HG03066 (cell line): ENCODE measurements around the gene TNFSF11.

Experiments
- ATAC-seq: cut with Tn5 transposase; IDR thresholded peaks from one replicate; pipeline ENCODE4 v1.9.1; 2021; ENCODE audit warnings: low read depth; ENCODE audit not compliant: unreplicated experiment

Gene TNFSF11

GRCh38 chr13:42651936-42652641 is 78.1 kb downstream of the TNFSF11 start:
- no peak for ATAC-seq

- no peak for ATAC-seq
Observed at GRCh38 chr13:42652642-42653415, 78.9 kb downstream of the TNFSF11 start.

- no peak for ATAC-seq
Observed at GRCh38 chr13:42653679-42654078, 79.7 kb downstream of the TNFSF11 start.

GRCh38 chr13:42654212-42654611 is 80.3 kb downstream of the TNFSF11 start:
- ATAC-seq, result no peak

GRCh38 chr13:42654722-42655121 is 80.8 kb downstream of the TNFSF11 start:
- ATAC-seq, result no peak

- ATAC-seq, result no peak
Observed at GRCh38 chr13:42656161-42656560, 82.2 kb downstream of the TNFSF11 start.

- ATAC-seq, result no peak
Observed at GRCh38 chr13:42656958-42657357, 83.0 kb downstream of the TNFSF11 start.
